H9 (cell line): ENCODE measurements around the gene MS4A6E. TPM values are rescaled to one million over a fixed set of nuclear protein-coding genes. Genes with fewer than 3 reads are reported as not detected.
A peak's percentile ranks its signal among the peaks of the same experiment; 100 is the strongest.

ENCODE experiments used
- DNase-seq: peaks from one replicate; pipeline ENCODE4 v3.0.0-alpha.2; 2017
- H2AFZ ChIP-seq: one replicate; pipeline ENCODE4 v1.6.1; 2013; ENCODE audit warnings: mild to moderate bottlenecking, low read length, control low read depth, moderate library complexity
- H2AK5ac ChIP-seq: 2 replicates; pipeline ENCODE4 v1.6.1; 2013; ENCODE audit warnings: low read length, control low read depth, mixed read lengths; ENCODE audit not compliant: insufficient read length
- H2BK120ac ChIP-seq: one replicate; pipeline ENCODE4 v1.6.1; 2013; ENCODE audit warnings: low read depth, mild to moderate bottlenecking, low read length, control low read depth, inconsistent platforms; ENCODE audit not compliant: poor library complexity, severe bottlenecking
- H2BK12ac ChIP-seq: 2 replicates; pipeline ENCODE4 v1.6.1; 2013; ENCODE audit warnings: low read length, control low read depth, mixed read lengths, low read depth; ENCODE audit not compliant: insufficient read length
- H2BK15ac ChIP-seq: 2 replicates; pipeline ENCODE4 v1.6.1; 2013; ENCODE audit warnings: low read depth, low read length, control low read depth
- H2BK20ac ChIP-seq: one replicate; pipeline ENCODE4 v1.6.1; 2013; ENCODE audit warnings: low read depth, mild to moderate bottlenecking, low read length, control low read depth, inconsistent platforms; ENCODE audit not compliant: poor library complexity, severe bottlenecking
- H2BK5ac ChIP-seq: 2 replicates; pipeline ENCODE4 v1.6.1; 2013; ENCODE audit warnings: low read length, control low read depth, mixed read lengths; ENCODE audit not compliant: insufficient read length
- H3K14ac ChIP-seq: 2 replicates; pipeline ENCODE4 v1.6.1; 2013; ENCODE audit warnings: low read length, control low read depth; ENCODE audit not compliant: insufficient read depth
- H3K18ac ChIP-seq: 2 replicates; pipeline ENCODE4 v1.6.1; 2013; ENCODE audit warnings: low read depth, mild to moderate bottlenecking, mixed read lengths, low read length, control low read depth; ENCODE audit not compliant: insufficient read length
- H3K23ac ChIP-seq: 2 replicates; pipeline ENCODE4 v1.6.1; 2013; ENCODE audit warnings: low read length, control low read depth, mixed read lengths, low read depth; ENCODE audit not compliant: insufficient read length
- H3K23me2 ChIP-seq: 2 replicates; pipeline ENCODE4 v1.6.1; 2013; ENCODE audit warnings: low read depth, mild to moderate bottlenecking, mixed read lengths, low read length, control low read depth; ENCODE audit not compliant: insufficient read length, poor library complexity, severe bottlenecking
- H3K27ac ChIP-seq: 2 replicates; pipeline ENCODE4 v1.5.1; 2013; ENCODE audit warnings: low read length, control low read depth, mixed read lengths, low read depth; ENCODE audit not compliant: insufficient read length
- H3K27me3 ChIP-seq: 2 replicates; pipeline ENCODE4 v1.6.1; 2013; ENCODE audit warnings: low read length, control low read depth, inconsistent platforms; ENCODE audit not compliant: insufficient read depth
- H3K4ac ChIP-seq: 2 replicates; pipeline ENCODE4 v1.6.1; 2013; ENCODE audit warnings: low read depth, mild to moderate bottlenecking, control low read depth, inconsistent platforms, low read length, moderate library complexity
- H3K4me1 ChIP-seq: 2 replicates; pipeline ENCODE4 v1.6.1; 2013; ENCODE audit warnings: low read length, control low read depth, inconsistent platforms; ENCODE audit not compliant: insufficient read depth
- H3K4me2 ChIP-seq: 2 replicates; pipeline ENCODE4 v1.6.1; 2013; ENCODE audit warnings: low read length, control low read depth, mixed read lengths; ENCODE audit not compliant: insufficient read length, insufficient read depth
- H3K56ac ChIP-seq: 2 replicates; pipeline ENCODE4 v1.6.1; 2013; ENCODE audit warnings: low read depth, mild to moderate bottlenecking, mixed read lengths, low read length, control low read depth; ENCODE audit not compliant: insufficient read length
- H3K79me1 ChIP-seq: 2 replicates; pipeline ENCODE4 v1.6.1; 2013; ENCODE audit warnings: low read depth, mild to moderate bottlenecking, moderate library complexity, low read length, control low read depth, inconsistent platforms; ENCODE audit not compliant: insufficient read depth, poor library complexity, severe bottlenecking
- H3K79me2 ChIP-seq: 2 replicates; pipeline ENCODE4 v1.6.1; 2013; ENCODE audit warnings: low read length, control low read depth, inconsistent platforms; ENCODE audit not compliant: insufficient read depth
- H3K9ac ChIP-seq: 2 replicates; pipeline ENCODE4 v1.6.1; 2013; ENCODE audit warnings: low read length, control low read depth, mixed read lengths; ENCODE audit not compliant: insufficient read length; ENCODE audit errors: extremely low read depth
- H3K9me3 ChIP-seq: one replicate; pipeline ENCODE4 v1.6.1; 2013; ENCODE audit warnings: low read depth, low read length, inconsistent platforms; ENCODE audit not compliant: control insufficient read depth
- H3T11ph ChIP-seq: one replicate; pipeline ENCODE4 v1.6.1; 2013; ENCODE audit warnings: mild to moderate bottlenecking, low read length, control low read depth, inconsistent platforms
- H4K20me1 ChIP-seq: one replicate; pipeline ENCODE4 v1.6.1; 2013; ENCODE audit not compliant: control insufficient read depth, insufficient read length, insufficient read depth
- H4K5ac ChIP-seq: 2 replicates; pipeline ENCODE4 v1.6.1; 2013; ENCODE audit warnings: low read depth, mild to moderate bottlenecking, mixed read lengths, low read length, control low read depth; ENCODE audit not compliant: insufficient read length
- H4K8ac ChIP-seq: replicated peaks from 2 replicates; pipeline ENCODE4 v1.6.1; 2013; ENCODE audit warnings: low read length, control low read depth, mixed read lengths, low read depth; ENCODE audit not compliant: insufficient read length
- H4K91ac ChIP-seq: 2 replicates; pipeline ENCODE4 v1.6.1; 2013; ENCODE audit warnings: low read depth, mild to moderate bottlenecking, moderate library complexity, mixed read lengths, low read length, control low read depth; ENCODE audit not compliant: insufficient read length
- H3K27ac Mint-ChIP-seq, 3 experiments: 2 replicates in 2 of 3; 3 replicates in 1 of 3; pipeline ENCODE4 v1.8.0; 2020 to 2021; ENCODE audit warnings: mixed read lengths in 3 of 3, mild to moderate bottlenecking in 1 of 3, moderate library complexity in 1 of 3
- H3K27me3 Mint-ChIP-seq: 2 replicates; pipeline ENCODE4 v1.8.0; 2021; ENCODE audit warnings: low read depth, mild to moderate bottlenecking, moderate library complexity, mixed read lengths
- H3K36me3 Mint-ChIP-seq, 3 experiments: 2 replicates in 2 of 3; 3 replicates in 1 of 3; pipeline ENCODE4 v1.8.0; 2020 to 2021; ENCODE audit warnings: low read depth in 3 of 3, mixed read lengths in 3 of 3; ENCODE audit not compliant: insufficient read depth in 1 of 3
- H3K4me1 Mint-ChIP-seq, 2 experiments: 2 replicates each; pipeline ENCODE4 v1.8.0; 2020; ENCODE audit warnings: mixed read lengths in 2 of 2
- H3K4me3 Mint-ChIP-seq, 2 experiments: 2 replicates in 1 of 2; 3 replicates in 1 of 2; pipeline ENCODE4 v1.8.0; 2020 to 2021; ENCODE audit warnings: mild to moderate bottlenecking in 2 of 2, mixed read lengths in 2 of 2, moderate library complexity in 1 of 2
- H3K9me3 Mint-ChIP-seq, 2 experiments: 2 replicates in 1 of 2; 3 replicates in 1 of 2; pipeline ENCODE4 v1.8.0; 2020; ENCODE audit warnings: mild to moderate bottlenecking in 2 of 2, mixed read lengths in 2 of 2, moderate library complexity in 1 of 2
- WGBS: extraction: QIAGEN DNeasy Blood & Tissue Kit; methylation state at CpG from one replicate; pipeline ENCODE4 v1.1.7; 2013; ENCODE audit warnings: missing lambda C conversion rate, low lambda C conversion rate, mixed read lengths; ENCODE audit not compliant: insufficient read length; ENCODE audit errors: extremely low coverage; 5-methylcytosine and 5-hydroxymethylcytosine counted together
- total RNA-seq: library from RNA; stranded (reverse); gene quantifications from 2 replicates; pipeline ENCODE4 v1.2.1, GENCODE V29; 2021
- TF ChIP-seq, protein P1 (sequence below): fragments of 200-600 bp; sonication (generic); conservative IDR thresholded peaks from 3 replicates; pipeline ENCODE4 v1.8.0; 2021; ENCODE audit warnings: antibody characterized with exemption, mild to moderate bottlenecking

Gene MS4A6E
- total RNA-seq, 1 experiment from 2014 or later = not detected

DNA sequence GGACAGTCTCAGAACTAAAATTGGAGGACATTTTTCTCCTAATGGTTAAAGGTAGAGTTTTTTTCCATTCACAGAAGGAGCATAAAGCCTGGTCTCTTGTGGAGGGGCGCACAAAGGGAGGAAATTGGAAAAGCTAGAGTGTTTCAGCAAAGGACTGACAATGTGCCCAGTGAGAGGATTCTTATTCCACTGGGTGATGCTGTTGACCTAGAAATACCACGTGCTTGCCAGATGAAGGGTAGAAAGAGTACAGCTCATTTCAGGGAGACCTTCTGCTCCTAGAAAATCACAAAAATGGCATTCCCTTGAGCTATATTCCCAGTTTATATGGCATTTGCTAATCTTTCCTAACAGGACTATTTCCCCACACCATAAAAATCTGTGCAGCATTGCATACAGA, 21.1 kb downstream of the MS4A6E start:
- Mint-ChIP-seq H3K27ac (no peak overlapping the region), H3K9me3 (peaks cover 7 to 11% of the 10 kb centered on the region in 2 experiments; a peak in 3 of 5 replicates), H3K36me3 (peaks cover 0 to 3% (median 0%) of the 10 kb centered on the region in 3 experiments; a peak in 1 of 7 replicates), H3K4me3 (no peak overlapping the region), H3K4me1 (peaks cover 0 to 7% of the 10 kb centered on the region in 2 experiments; a peak in 2 of 4 replicates), H3K27me3 (no peaks in the 10 kb centered on the region; the same call in 1 of the 2 replicates)
- no peak overlapping the region for H2AFZ ChIP-seq
- no peaks in the 10 kb centered on the region for H3K79me1 ChIP-seq
- no peak overlapping the region for H2BK20ac ChIP-seq
- H4K5ac ChIP-seq = no peak overlapping the region
- no peak overlapping the region for H2AK5ac ChIP-seq
- no peak overlapping the region for H4K91ac ChIP-seq
- no peak overlapping the region for H4K8ac ChIP-seq
- no peaks in the 10 kb centered on the region for H3K27me3 ChIP-seq
- H3K23ac ChIP-seq = no peak overlapping the region
- no peaks in the 10 kb centered on the region for H3K79me2 ChIP-seq
- no peak overlapping the region for H3K4me2 ChIP-seq
- H3K9ac ChIP-seq = no peak overlapping the region
- H4K20me1 ChIP-seq = no peaks in the 10 kb centered on the region
- no peaks in the 10 kb centered on the region for H3K4me1 ChIP-seq
- no peak overlapping the region for H3K56ac ChIP-seq
- no peak overlapping the region for H2BK12ac ChIP-seq
- no peaks in the 10 kb centered on the region for H3K23me2 ChIP-seq
- H3K27ac ChIP-seq = no peak overlapping the region
- H3K14ac ChIP-seq = no peak overlapping the region
- H2BK120ac ChIP-seq = no peak overlapping the region
- H3K18ac ChIP-seq = no peak overlapping the region
- no peak for DNase-seq
- no peaks in the 10 kb centered on the region for H3K9me3 ChIP-seq
- TF ChIP-seq, protein P1, sequence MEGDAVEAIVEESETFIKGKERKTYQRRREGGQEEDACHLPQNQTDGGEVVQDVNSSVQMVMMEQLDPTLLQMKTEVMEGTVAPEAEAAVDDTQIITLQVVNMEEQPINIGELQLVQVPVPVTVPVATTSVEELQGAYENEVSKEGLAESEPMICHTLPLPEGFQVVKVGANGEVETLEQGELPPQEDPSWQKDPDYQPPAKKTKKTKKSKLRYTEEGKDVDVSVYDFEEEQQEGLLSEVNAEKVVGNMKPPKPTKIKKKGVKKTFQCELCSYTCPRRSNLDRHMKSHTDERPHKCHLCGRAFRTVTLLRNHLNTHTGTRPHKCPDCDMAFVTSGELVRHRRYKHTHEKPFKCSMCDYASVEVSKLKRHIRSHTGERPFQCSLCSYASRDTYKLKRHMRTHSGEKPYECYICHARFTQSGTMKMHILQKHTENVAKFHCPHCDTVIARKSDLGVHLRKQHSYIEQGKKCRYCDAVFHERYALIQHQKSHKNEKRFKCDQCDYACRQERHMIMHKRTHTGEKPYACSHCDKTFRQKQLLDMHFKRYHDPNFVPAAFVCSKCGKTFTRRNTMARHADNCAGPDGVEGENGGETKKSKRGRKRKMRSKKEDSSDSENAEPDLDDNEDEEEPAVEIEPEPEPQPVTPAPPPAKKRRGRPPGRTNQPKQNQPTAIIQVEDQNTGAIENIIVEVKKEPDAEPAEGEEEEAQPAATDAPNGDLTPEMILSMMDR = peak; percentile 64
- no peak overlapping the region for H2BK15ac ChIP-seq
- H3K4ac ChIP-seq = no peak overlapping the region
- no peak overlapping the region for H3T11ph ChIP-seq
- no peak overlapping the region for H2BK5ac ChIP-seq
- WGBS = no CpG with 5 or more reads among the region's 2 CpGs
